Ramos (cell line): Measurements from ENCODE around the gene PRKAR1A.

ENCODE experiments used
- in situ Hi-C: fragments of 300-500 bp; cut with MboI; formaldehyde crosslinking; loops from one replicate; pipeline ENCODE4 v1.14.3; 2022; ENCODE audit warnings: low sequenced_read_pairs; ENCODE audit not compliant: unreplicated experiment

Gene PRKAR1A

GRCh38 chr17:68539548-68540467 is 27.6 kb downstream of the PRKAR1A start:
- in situ Hi-C loops, result no loop called here

GRCh38 chr17:68540981-68541380 is 28.8 kb downstream of the PRKAR1A start:
- in situ Hi-C loops, result no loop called here

GRCh38 chr17:68541816-68542215 is 29.6 kb downstream of the PRKAR1A start:
- in situ Hi-C loops, result no loop called here

- in situ Hi-C loops, result no loop called here
Measured at GRCh38 chr17:68542698-68543463, 30.7 kb downstream of the PRKAR1A start.

- in situ Hi-C loops, result no loop called here
Measured at GRCh38 chr17:68544111-68544915, 32.1 kb downstream of the PRKAR1A start.

GRCh38 chr17:68556551-68556950 is 44.3 kb downstream of the PRKAR1A start:
- in situ Hi-C loops, result no loop called here

- in situ Hi-C loops, result no loop called here
Measured at GRCh38 chr17:68559316-68559715, 47.1 kb downstream of the PRKAR1A start.

- in situ Hi-C loops, result no loop called here
Measured at GRCh38 chr17:68560966-68561720, 48.9 kb downstream of the PRKAR1A start.

- in situ Hi-C loops, result no loop called here
Measured at GRCh38 chr17:68562736-68563135, 50.5 kb downstream of the PRKAR1A start.

GRCh38 chr17:68564415-68565111 is 52.3 kb downstream of the PRKAR1A start:
- in situ Hi-C loops, result no loop called here

GRCh38 chr17:68565661-68566441 is 53.6 kb downstream of the PRKAR1A start:
- in situ Hi-C loops, result no loop called here

GRCh38 chr17:68566442-68566738 is 54.2 kb downstream of the PRKAR1A start:
- in situ Hi-C loops, result no loop called here

- in situ Hi-C loops, result no loop called here
Measured at GRCh38 chr17:68567035-68567434, 54.8 kb downstream of the PRKAR1A start.

- in situ Hi-C loops, result no loop called here
Measured at GRCh38 chr17:68567581-68567980, 55.4 kb downstream of the PRKAR1A start.

GRCh38 chr17:68568581-68568980 is 56.4 kb downstream of the PRKAR1A start:
- in situ Hi-C loops, result no loop called here

GRCh38 chr17:68569346-68569745 is 57.1 kb downstream of the PRKAR1A start:
- in situ Hi-C loops, result no loop called here

GRCh38 chr17:68570526-68570925 is 58.3 kb downstream of the PRKAR1A start:
- in situ Hi-C loops, result no loop called here

- in situ Hi-C loops, result no loop called here
Measured at GRCh38 chr17:68572138-68572842, 60.1 kb downstream of the PRKAR1A start.
